AG04449 (cell line): ENCODE data around the gene COX19.
"Not testable (repeated sequence)": the region's sequence is repeated elsewhere in the genome, so short reads cannot be mapped to it uniquely, and the experiment has no call there.

Experiments
- CTCF ChIA-PET: fragments of 350-600 bp; formaldehyde crosslinking; extraction: SDS; loops from one replicate; lab custom pipeline; 2021; ENCODE audit warnings: antibody characterized with exemption; lab: Yijun Ruan, JAX
- POLR2A ChIA-PET: fragments of 400-600, 350-600 bp; formaldehyde crosslinking; extraction: SDS; loops from one replicate; lab custom pipeline; 2020; ENCODE audit warnings: antibody characterized with exemption, inconsistent platforms; lab: Yijun Ruan, JAX
- DNase-seq: peaks from one replicate; pipeline ENCODE4 v3.0.0-alpha.2; 2010; ENCODE audit warnings: low read depth, low spot score
- H3K4me3 ChIP-seq: 2 replicates; pipeline ENCODE4 v1.5.1; 2011; ENCODE audit warnings: low read depth, mild to moderate bottlenecking, control low read depth, low read length
- TF ChIP-seq, protein P1 (sequence below): IDR thresholded peaks from one replicate; pipeline ENCODE4 v1.5.1; 2011; ENCODE audit warnings: mild to moderate bottlenecking, moderate library complexity, low read length, control low read depth, inconsistent platforms; ENCODE audit not compliant: insufficient read depth; ENCODE audit errors: missing control alignments

Gene COX19

DNA sequence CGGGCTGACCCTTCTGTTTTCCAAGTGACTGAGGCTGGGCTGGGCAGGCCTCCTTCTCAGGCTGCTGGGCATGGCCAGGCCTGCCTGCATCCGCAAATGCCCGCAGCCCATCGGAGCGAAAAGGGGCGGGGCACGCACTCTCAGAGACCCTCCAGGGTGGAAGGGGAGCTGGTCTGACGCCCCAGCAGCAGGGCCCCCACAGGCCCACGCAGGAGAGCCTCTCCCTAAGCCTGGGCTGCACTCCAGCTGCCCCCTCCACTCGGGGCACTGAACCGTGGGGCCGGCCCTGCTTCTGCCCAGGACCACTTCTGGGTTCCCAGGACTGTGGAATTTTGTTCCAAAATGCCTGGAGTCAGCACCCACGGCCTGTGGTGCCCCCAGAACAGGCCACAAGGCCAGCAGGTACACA, 30.2 kb downstream of the COX19 start:
- no peak for DNase-seq

DNA sequence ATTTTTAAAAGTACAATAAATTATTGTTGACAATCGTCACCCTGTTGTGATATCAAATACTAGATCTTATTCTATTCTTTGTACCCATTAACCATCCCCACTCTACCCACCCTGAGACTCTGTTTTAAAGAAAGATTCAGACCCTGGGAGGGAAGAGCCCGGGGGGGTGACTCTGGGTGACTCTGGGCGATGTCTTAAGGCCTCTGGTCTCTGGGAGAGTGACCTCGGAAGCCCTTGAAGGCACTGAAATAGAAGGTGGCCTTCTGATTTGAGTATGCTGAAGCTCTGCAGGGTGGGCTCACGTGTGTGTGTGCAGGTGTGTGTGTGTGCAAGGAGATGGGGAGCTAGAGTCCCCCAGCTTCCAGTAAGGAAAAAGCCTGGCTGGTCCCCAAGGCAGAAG, 30.6 kb downstream of the COX19 start:
- H3K4me3 ChIP-seq, result no peak overlapping the region
- DNase-seq, result no peak
- TF ChIP-seq, protein P1, sequence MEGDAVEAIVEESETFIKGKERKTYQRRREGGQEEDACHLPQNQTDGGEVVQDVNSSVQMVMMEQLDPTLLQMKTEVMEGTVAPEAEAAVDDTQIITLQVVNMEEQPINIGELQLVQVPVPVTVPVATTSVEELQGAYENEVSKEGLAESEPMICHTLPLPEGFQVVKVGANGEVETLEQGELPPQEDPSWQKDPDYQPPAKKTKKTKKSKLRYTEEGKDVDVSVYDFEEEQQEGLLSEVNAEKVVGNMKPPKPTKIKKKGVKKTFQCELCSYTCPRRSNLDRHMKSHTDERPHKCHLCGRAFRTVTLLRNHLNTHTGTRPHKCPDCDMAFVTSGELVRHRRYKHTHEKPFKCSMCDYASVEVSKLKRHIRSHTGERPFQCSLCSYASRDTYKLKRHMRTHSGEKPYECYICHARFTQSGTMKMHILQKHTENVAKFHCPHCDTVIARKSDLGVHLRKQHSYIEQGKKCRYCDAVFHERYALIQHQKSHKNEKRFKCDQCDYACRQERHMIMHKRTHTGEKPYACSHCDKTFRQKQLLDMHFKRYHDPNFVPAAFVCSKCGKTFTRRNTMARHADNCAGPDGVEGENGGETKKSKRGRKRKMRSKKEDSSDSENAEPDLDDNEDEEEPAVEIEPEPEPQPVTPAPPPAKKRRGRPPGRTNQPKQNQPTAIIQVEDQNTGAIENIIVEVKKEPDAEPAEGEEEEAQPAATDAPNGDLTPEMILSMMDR, result no peak
- ChIA-PET POLR2A (no interaction called here), CTCF (no interaction called here)

More for the DNA sequence above, 30.2 kb downstream of the COX19 start:
- ChIA-PET CTCF (no interaction called here), POLR2A (no interaction called here)
- H3K4me3 ChIP-seq, result no peak overlapping the region
- TF ChIP-seq, protein P1, result no peak

DNA sequence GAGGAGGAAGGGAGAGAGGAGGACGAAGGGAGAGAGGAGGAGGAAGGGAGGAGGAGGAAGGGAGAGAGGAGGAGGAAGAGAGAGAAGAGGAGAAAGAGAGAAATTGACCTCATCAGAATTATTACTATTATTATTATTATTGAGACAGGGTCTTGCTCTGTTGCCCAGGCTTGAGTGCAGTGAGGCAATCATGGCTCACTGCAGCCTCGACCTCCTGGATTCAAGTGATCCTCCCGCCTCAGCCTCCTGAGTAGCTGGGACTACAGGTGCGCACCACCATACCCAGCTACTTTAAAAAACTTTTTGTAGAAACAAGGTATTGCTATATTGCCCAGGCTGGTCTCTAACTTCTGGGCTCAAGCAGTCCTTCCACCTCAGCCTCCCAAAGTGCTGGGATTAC, 31.6 kb downstream of the COX19 start:
- H3K4me3 ChIP-seq, DNase-seq, POLR2A ChIA-PET, CTCF ChIA-PET: not testable (repeated sequence)

DNA sequence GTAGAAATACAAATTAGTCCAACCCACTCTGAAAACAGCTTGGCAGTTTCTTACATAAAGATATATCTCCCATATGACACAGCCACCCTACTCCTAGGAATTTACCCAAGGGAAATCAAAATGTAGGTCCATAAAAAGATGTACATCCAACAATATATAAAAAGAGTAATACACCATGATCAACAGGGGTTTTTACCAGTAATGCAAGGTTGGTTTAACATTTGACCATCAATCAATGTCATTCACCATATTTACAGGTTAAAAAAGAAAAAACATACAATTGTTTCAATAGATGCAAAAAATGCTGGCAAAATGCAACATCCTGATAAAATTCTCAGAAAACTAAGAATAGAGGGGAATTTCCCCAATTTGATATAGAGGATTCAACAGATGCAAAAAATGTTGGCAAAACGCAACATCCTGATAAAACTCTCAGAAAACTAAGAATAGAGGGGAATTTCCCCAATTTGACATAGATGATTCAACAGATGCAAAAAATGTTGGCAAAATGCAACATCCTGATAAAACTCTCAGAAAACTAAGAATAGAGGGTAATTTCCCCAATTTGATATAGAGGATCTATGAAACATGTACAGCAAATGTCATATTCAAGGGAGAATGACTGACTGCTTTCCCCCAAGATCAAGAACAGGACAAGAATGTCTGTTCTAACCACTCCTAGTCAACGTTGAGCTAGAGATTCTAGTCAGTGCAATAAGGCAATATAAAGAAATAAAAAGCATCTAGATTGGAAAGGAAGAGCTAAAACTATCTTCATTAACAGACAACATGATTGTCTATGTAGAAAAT, 34.5 kb downstream of the COX19 start:
- H3K4me3 ChIP-seq, result no peak overlapping the region
- ChIA-PET POLR2A (no interaction called here), CTCF (interaction anchor here (1.0 to 1.1 kb wide), 2 partner anchors 53 to 124 kb away, joined by 3 read pairs; no protein-coding TSS in a partner anchor)
- no peak for DNase-seq
- TF ChIP-seq, protein P1, result no peak

DNA sequence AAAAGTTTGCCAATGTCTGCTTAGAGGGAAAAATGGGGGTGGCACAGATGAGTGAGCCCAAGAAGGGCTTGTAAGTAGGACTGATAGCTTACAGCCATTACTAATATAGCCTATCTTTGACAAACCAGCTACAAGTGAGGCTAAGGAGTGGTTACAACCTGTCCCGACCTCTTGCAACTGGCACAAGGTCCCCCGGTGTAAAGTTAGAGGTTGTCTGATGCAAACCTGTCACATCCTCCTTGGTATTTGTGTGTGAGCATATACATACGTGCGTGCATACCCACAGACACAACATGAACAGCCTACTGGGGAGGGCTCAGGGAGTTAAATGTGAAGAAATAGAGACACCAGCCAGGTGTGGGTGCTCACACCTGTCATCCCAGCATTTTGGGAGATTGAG, 35.5 kb downstream of the COX19 start:
- DNase-seq, result no peak
- ChIA-PET POLR2A (no interaction called here), CTCF (interaction anchor here (1.1 kb wide), 1 partner anchor 125 kb away, joined by 3 read pairs; no protein-coding TSS in a partner anchor)
- TF ChIP-seq, protein P1, result no peak
- H3K4me3 ChIP-seq, result no peak overlapping the region

DNA sequence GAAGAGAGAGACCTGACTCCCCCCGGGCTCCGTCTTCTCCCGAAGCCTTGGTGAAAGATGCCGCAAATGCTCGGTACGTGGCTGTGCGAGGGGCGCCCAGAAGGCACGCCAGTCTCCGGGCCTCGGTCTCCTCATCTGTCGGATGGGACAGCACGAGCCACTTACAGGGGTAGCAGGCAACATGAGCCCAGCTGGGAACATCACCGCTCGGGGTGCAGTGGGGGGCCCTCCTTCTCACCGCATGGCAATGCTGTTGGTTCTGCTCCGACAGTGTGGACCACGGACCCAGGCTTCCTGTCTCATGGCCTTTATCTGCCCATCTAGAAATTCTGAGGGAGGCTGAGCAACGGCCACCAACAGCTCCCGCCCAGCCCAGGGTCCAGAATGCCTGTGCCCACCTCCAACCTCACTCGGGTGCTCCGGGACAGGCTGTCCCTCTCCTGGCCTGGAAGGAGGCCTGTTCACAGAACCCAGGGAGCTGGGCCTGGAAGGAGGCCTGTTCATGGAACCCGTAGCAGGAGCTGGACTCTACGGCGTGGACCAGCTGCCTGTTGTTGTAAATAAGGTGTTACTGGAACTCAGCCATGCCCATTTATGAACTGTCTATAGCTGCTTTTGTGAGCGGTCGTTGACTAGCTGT, 36.7 kb downstream of the COX19 start:
- no peak for DNase-seq
- CTCF ChIA-PET, result no interaction called here

More for the DNA sequence above, 36.7 kb downstream of the COX19 start:
- H3K4me3 ChIP-seq, result no peak overlapping the region
- TF ChIP-seq, protein P1, result no peak
- POLR2A ChIA-PET, result interaction anchor here (0.7 kb wide), 1 partner anchor 51 kb away, joined by 3 read pairs; no protein-coding TSS in a partner anchor
